Rectal smooth muscle tissue (tissue), 1 donor: ENCODE results near the gene PLAC1.

Experiments
- H3K27ac ChIP-seq: one replicate; pipeline ENCODE4 v1.7.0; 2013; ENCODE audit warnings: low read depth, low read length, inconsistent platforms
- H3K27me3 ChIP-seq: one replicate; pipeline ENCODE4 v1.7.0; 2013; ENCODE audit warnings: low read length; ENCODE audit not compliant: control insufficient read depth, insufficient read depth
- H3K36me3 ChIP-seq: one replicate; pipeline ENCODE4 v1.7.0; 2013; ENCODE audit warnings: low read length; ENCODE audit not compliant: control insufficient read depth, insufficient read depth
- H3K4me1 ChIP-seq: one replicate; pipeline ENCODE4 v1.7.0; 2013; ENCODE audit warnings: low read length; ENCODE audit not compliant: control insufficient read depth, insufficient read depth
- H3K4me3 ChIP-seq: one replicate; pipeline ENCODE4 v1.7.0; 2013; ENCODE audit warnings: low read length
- H3K9ac ChIP-seq: one replicate; pipeline ENCODE4 v1.7.0; 2013; ENCODE audit warnings: low read length

The PLAC1 gene

DNA sequence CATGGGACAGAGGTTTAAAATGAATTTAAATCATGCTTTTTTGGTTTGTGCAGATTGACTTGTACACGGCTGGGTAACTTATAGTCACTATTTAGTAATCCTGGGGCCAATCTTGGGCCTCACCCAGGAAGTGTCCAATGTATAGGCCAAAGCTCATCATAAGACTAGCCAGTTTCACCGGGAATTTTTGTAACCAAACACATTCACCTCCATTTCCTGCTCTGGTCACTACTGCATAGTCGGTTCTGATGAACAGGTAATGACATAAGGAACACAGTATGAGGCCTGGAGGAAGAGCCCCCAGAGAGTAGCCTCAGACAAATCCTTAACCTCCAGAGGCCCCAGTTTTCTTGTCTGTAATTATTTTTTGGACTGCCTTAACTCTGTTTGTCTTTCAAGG, 116.4 kb downstream of the PLAC1 start:
- no peak overlapping the region for H3K9ac ChIP-seq
- no peak overlapping the region for H3K4me3 ChIP-seq
- peaks cover 13% of the 10 kb centered on the region for H3K27me3 ChIP-seq
- no peak overlapping the region for H3K27ac ChIP-seq
- H3K4me1 ChIP-seq, result no peaks in the 10 kb centered on the region
- no peaks in the 10 kb centered on the region for H3K36me3 ChIP-seq

DNA sequence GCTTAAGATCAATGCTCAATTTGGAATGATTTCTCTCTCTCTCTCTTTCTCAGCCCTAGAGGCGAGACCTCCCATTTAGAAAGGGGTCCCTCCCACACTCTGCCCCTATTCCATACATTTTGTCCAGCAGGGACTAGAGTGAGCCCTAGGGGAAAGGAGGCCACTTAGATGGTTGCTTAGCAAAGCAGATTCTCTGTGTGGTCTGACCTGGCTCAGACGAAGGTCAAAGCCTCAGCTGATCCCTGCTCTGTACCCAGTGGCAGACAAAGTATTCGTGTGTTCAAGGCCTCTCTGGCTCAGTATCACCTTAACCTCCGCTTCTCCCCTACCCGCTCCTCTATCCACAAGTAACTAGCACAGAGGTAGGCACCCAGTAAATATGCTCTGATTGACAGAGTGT, 120.0 kb downstream of the PLAC1 start:
- Histone ChIP-seq H3K27me3 (no peaks in the 10 kb centered on the region), H3K4me3 (no peak overlapping the region), H3K4me1 (no peaks in the 10 kb centered on the region), H3K27ac (no peak overlapping the region), H3K9ac (no peak overlapping the region), H3K36me3 (no peaks in the 10 kb centered on the region)

DNA sequence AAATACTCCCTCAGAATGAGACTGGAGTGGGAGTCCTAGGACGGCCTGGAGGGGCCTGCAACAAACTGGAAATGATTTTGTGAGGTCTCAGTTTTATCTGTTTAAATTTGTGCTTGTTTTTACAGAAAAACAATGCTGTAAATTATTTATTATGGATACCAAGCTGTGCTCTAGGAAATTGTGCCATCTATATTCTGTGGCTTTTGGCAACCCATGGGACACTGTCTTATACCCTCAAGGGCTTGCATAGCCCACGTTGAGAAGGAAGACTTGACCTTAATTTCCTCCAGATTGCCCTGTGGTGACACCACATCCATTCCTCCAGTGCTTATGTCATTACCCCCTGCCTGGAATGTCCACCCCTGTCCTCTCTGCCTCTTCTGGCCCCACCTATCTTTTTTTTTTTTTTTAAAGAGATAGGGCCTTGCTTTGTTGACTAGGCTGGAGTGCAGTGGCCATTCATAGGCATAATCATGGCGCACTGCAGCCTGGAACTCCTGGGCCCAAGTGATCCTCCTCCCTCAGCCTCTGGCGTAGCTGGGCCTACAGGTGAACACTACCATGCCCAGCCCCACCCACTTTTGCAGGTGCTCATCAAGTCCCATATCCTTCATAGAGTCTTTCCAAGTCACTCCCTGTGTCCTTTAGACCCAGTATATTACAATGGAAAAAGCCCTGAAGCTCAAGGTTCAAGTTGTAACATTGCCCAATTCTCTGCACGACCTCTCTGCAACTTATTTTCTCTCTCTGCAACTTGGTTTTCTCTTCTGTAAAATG, 120.9 kb downstream of the PLAC1 start:
- no peaks in the 10 kb centered on the region for H3K36me3 ChIP-seq
- no peak overlapping the region for H3K4me3 ChIP-seq
- no peak overlapping the region for H3K27ac ChIP-seq
- H3K9ac ChIP-seq, result no peak overlapping the region
- H3K4me1 ChIP-seq, result no peaks in the 10 kb centered on the region
- H3K27me3 ChIP-seq, result no peaks in the 10 kb centered on the region

DNA sequence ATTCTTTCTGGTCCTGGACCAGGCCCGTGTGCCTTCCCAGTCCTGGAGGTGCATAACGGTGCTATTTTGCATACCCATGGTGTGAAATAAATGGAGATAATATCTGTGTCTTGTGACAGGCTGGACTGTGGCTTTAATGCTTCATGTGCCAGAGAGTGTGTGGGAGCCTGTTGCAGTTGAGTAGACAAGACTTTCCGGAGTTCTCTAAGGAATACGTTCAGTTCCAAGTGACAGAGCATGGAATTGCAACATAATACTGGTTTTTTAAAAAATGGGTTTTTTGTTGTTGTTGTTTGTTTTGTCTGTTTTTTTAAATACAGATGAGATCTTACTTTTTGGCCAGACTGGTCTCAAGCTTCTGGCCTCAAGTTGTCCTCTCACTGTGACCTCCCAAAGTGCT, 124.3 kb downstream of the PLAC1 start:
- H3K36me3 ChIP-seq, result no peaks in the 10 kb centered on the region
- no peaks in the 10 kb centered on the region for H3K4me1 ChIP-seq
- H3K4me3 ChIP-seq, result no peak overlapping the region
- no peak overlapping the region for H3K27ac ChIP-seq
- no peaks in the 10 kb centered on the region for H3K27me3 ChIP-seq
- no peak overlapping the region for H3K9ac ChIP-seq

- Histone ChIP-seq H3K27me3 (no peaks in the 10 kb centered on the region), H3K4me3 (no peak overlapping the region), H3K4me1 (no peaks in the 10 kb centered on the region), H3K36me3 (no peaks in the 10 kb centered on the region), H3K27ac (no peak overlapping the region), H3K9ac (no peak overlapping the region)
Observed at GRCh38 chrX:134533352-134533751, 124.9 kb downstream of the PLAC1 start.

- no peak overlapping the region for H3K9ac ChIP-seq
- H3K36me3 ChIP-seq, result no peaks in the 10 kb centered on the region
- H3K4me3 ChIP-seq, result no peak overlapping the region
- H3K4me1 ChIP-seq, result no peaks in the 10 kb centered on the region
- no peak overlapping the region for H3K27ac ChIP-seq
- H3K27me3 ChIP-seq, result no peaks in the 10 kb centered on the region
Observed at GRCh38 chrX:134530845-134531244, 127.4 kb downstream of the PLAC1 start.

DNA sequence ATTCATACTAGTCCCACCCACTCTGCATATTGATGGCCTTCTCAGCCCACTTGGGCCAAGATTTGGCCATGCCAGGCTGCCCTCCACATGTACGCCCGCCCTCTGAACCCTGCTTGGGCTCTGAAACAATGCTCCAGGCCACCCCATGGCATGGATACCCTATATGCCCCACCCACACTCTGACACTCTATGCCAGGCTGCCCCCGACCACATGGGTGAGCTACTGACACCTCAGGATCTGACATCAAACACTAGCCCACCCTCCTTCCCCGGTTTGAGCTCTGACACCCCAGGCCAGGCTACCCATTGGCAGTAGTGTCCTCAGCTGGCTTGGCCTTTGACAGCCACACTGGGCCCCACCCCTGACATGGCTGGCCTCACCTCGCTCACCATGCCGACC, 128.8 kb downstream of the PLAC1 start:
- Histone ChIP-seq H3K4me1 (no peaks in the 10 kb centered on the region), H3K9ac (no peak overlapping the region), H3K27me3 (no peaks in the 10 kb centered on the region), H3K4me3 (no peak overlapping the region), H3K36me3 (no peaks in the 10 kb centered on the region), H3K27ac (no peak overlapping the region)

DNA sequence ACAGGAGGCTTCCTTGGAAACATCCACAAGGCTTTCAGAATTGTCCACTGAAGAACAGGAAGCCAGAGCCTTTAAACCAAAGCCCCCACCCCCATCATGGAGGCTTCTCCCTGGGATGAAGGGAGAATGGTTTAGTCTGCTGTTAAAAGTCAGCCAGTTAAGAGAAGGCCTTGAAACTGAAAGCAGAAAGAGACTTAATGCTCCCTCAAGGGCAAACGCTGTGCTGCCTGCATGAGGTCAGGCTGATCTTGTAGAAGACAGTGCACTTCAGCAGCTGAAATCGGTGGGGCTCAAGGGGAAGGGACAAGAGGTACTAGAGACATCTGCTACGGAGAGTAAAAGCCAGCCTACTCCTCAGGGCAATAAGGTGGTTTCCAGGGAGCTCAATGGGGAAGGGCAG, 129.3 kb downstream of the PLAC1 start:
- no peaks in the 10 kb centered on the region for H3K36me3 ChIP-seq
- H3K4me3 ChIP-seq, result no peak overlapping the region
- H3K27ac ChIP-seq, result no peak overlapping the region
- no peak overlapping the region for H3K9ac ChIP-seq
- H3K4me1 ChIP-seq, result no peaks in the 10 kb centered on the region
- H3K27me3 ChIP-seq, result no peaks in the 10 kb centered on the region

GRCh38 chrX:134526399-134526798, 131.9 kb downstream of the PLAC1 start:
- Histone ChIP-seq H3K4me1 (no peaks in the 10 kb centered on the region), H3K27ac (no peak overlapping the region), H3K4me3 (no peak overlapping the region), H3K9ac (no peak overlapping the region), H3K27me3 (no peaks in the 10 kb centered on the region), H3K36me3 (no peaks in the 10 kb centered on the region)

GRCh38 chrX:134525086-134525792, 133.0 kb downstream of the PLAC1 start:
- Histone ChIP-seq H3K4me3 (no peak overlapping the region), H3K9ac (no peak overlapping the region), H3K36me3 (no peaks in the 10 kb centered on the region), H3K27ac (no peak overlapping the region), H3K4me1 (no peaks in the 10 kb centered on the region), H3K27me3 (no peaks in the 10 kb centered on the region)

- Histone ChIP-seq H3K9ac (no peak overlapping the region), H3K27ac (no peak overlapping the region), H3K4me3 (no peak overlapping the region), H3K36me3 (no peaks in the 10 kb centered on the region), H3K27me3 (no peaks in the 10 kb centered on the region), H3K4me1 (no peaks in the 10 kb centered on the region)
Observed at GRCh38 chrX:134524181-134524580, 134.1 kb downstream of the PLAC1 start.

DNA sequence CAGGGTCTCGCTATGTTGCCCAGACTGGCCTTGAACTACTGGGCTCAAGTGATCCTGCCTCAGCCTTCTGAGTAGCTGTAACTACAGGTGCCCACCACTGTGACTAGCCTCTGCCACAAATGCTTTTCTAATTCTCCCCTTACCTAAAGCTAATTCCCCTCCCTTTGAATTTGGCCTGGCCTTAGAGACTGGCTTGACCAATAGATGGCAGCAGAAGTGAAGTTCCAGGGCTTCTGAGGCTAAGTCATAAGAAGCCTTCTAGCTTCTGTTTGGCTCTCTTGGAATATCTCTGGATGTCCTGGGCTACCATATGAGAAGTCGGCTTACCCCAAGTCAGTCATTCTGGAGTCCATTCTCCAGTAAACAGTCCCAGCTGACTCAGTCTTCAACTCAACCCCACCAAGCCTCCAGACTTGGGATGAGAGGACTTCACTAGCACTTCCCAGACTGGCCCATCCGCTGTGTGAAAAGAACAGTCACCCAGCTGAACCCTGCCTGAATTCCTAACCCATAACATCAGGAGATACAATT, 137.3 kb downstream of the PLAC1 start:
- no peak overlapping the region for H3K9ac ChIP-seq
- no peak overlapping the region for H3K27ac ChIP-seq
- H3K27me3 ChIP-seq, result no peaks in the 10 kb centered on the region
- H3K4me3 ChIP-seq, result no peak overlapping the region
- H3K36me3 ChIP-seq, result no peaks in the 10 kb centered on the region
- no peaks in the 10 kb centered on the region for H3K4me1 ChIP-seq
